HEK293 (cell line): ENCODE results near the gene BTG4.
A peak's percentile ranks its signal among the peaks of the same experiment; 100 is the strongest.

Source experiments
- BCL11A ChIP-seq: fragments of 450-650 bp; formaldehyde crosslinking; IDR thresholded peaks from 2 replicates; pipeline ENCODE4 v1.5.1; 2016; ENCODE audit warnings: low read depth, missing biosample characterization, missing genetic modification characterization
- CTCF ChIP-seq: fragments of 450-650 bp; formaldehyde crosslinking; IDR thresholded peaks from 2 replicates; pipeline ENCODE4 v1.5.1; 2016; ENCODE audit warnings: missing biosample characterization, missing genetic modification characterization
- GLIS1 ChIP-seq: fragments of 450-650 bp; formaldehyde crosslinking; IDR thresholded peaks from 2 replicates; pipeline ENCODE4 v1.5.1; 2016; ENCODE audit warnings: missing biosample characterization, missing genetic modification characterization
- INSM2 ChIP-seq: fragments of 450-650 bp; formaldehyde crosslinking; IDR thresholded peaks from 2 replicates; pipeline ENCODE4 v1.5.1; 2016; ENCODE audit warnings: missing biosample characterization, missing genetic modification characterization
- KLF16 ChIP-seq: fragments of 450-650 bp; formaldehyde crosslinking; IDR thresholded peaks from 2 replicates; pipeline ENCODE4 v1.5.1; 2017; ENCODE audit warnings: missing biosample characterization, missing genetic modification characterization
- KLF9 ChIP-seq: fragments of 450-650 bp; formaldehyde crosslinking; IDR thresholded peaks from 2 replicates; pipeline ENCODE4 v1.5.1; 2016; ENCODE audit warnings: missing biosample characterization, missing genetic modification characterization, low read depth
- OVOL3 ChIP-seq: fragments of 450-650 bp; formaldehyde crosslinking; IDR thresholded peaks from 2 replicates; pipeline ENCODE4 v1.5.1; 2016; ENCODE audit warnings: missing biosample characterization, missing genetic modification characterization
- SCRT1 ChIP-seq: fragments of 450-650 bp; formaldehyde crosslinking; IDR thresholded peaks from 2 replicates; pipeline ENCODE4 v1.5.1; 2016; ENCODE audit warnings: missing biosample characterization, missing genetic modification characterization, borderline replicate concordance
- SP2 ChIP-seq: fragments of 450-650 bp; formaldehyde crosslinking; IDR thresholded peaks from 2 replicates; pipeline ENCODE4 v1.5.1; 2016; ENCODE audit warnings: missing biosample characterization, missing genetic modification characterization
- TRIM28 ChIP-seq: IDR thresholded peaks from 2 replicates; pipeline ENCODE4 v1.6.1; 2011; ENCODE audit warnings: low read length, control low read depth, borderline replicate concordance
- YY2 ChIP-seq: fragments of 450-650 bp; formaldehyde crosslinking; IDR thresholded peaks from 2 replicates; pipeline ENCODE4 v1.5.1; 2016; ENCODE audit warnings: missing biosample characterization, missing genetic modification characterization
- ZBTB20 ChIP-seq: fragments of 450-650 bp; formaldehyde crosslinking; IDR thresholded peaks from 2 replicates; pipeline ENCODE4 v1.5.1; 2016; ENCODE audit warnings: missing biosample characterization, missing genetic modification characterization
- ZBTB6 ChIP-seq: fragments of 450-650 bp; formaldehyde crosslinking; IDR thresholded peaks from 2 replicates; pipeline ENCODE4 v1.5.1; 2017; ENCODE audit warnings: missing biosample characterization, missing genetic modification characterization
- ZBTB8A ChIP-seq: fragments of 450-650 bp; formaldehyde crosslinking; IDR thresholded peaks from 2 replicates; pipeline ENCODE4 v1.5.1; 2016; ENCODE audit warnings: missing biosample characterization, missing genetic modification characterization
- ZFP69B ChIP-seq: fragments of 450-650 bp; formaldehyde crosslinking; IDR thresholded peaks from 2 replicates; pipeline ENCODE4 v1.5.1; 2016; ENCODE audit warnings: missing biosample characterization, missing genetic modification characterization
- ZIC2 ChIP-seq: fragments of 450-650 bp; formaldehyde crosslinking; IDR thresholded peaks from 2 replicates; pipeline ENCODE4 v1.5.1; 2016; ENCODE audit warnings: missing biosample characterization, missing genetic modification characterization
- ZNF112 ChIP-seq: fragments of 450-650 bp; formaldehyde crosslinking; IDR thresholded peaks from 2 replicates; pipeline ENCODE4 v1.5.0; 2017; ENCODE audit warnings: missing biosample characterization, missing genetic modification characterization
- ZNF175 ChIP-seq: fragments of 450-650 bp; formaldehyde crosslinking; IDR thresholded peaks from 2 replicates; pipeline ENCODE4 v1.5.1; 2016; ENCODE audit warnings: missing biosample characterization, missing genetic modification characterization
- ZNF19 ChIP-seq: fragments of 450-650 bp; formaldehyde crosslinking; IDR thresholded peaks from 2 replicates; pipeline ENCODE4; 2016; ENCODE audit warnings: missing biosample characterization, missing genetic modification characterization, low read depth
- ZNF214 ChIP-seq: fragments of 450-650 bp; formaldehyde crosslinking; IDR thresholded peaks from 2 replicates; pipeline ENCODE4 v1.5.1; 2017; ENCODE audit warnings: missing biosample characterization, mild to moderate bottlenecking, missing genetic modification characterization, borderline replicate concordance
- ZNF274 ChIP-seq, 2 experiments: fragments of 200-500 bp in 1 of 2; fragments of 450-650 bp in 1 of 2; sonication (Bioruptor generic) in 1 of 2; formaldehyde crosslinking in 1 of 2; IDR thresholded peaks; 2 replicates each; pipeline versions ENCODE4 v1.5.1 to v1.6.1; 2014 to 2016; ENCODE audit warnings: borderline replicate concordance in 1 of 2, inconsistent platforms in 1 of 2, low read length in 1 of 2, missing biosample characterization in 1 of 2, missing genetic modification characterization in 1 of 2
- ZNF394 ChIP-seq: fragments of 450-650 bp; formaldehyde crosslinking; IDR thresholded peaks from 2 replicates; pipeline ENCODE4 v1.5.1; 2016; ENCODE audit warnings: missing biosample characterization, missing genetic modification characterization, mild to moderate bottlenecking, moderate library complexity, borderline replicate concordance
- ZNF513 ChIP-seq: fragments of 450-650 bp; IDR thresholded peaks from 2 replicates; pipeline ENCODE4 v1.5.1; 2018; ENCODE audit warnings: missing biosample characterization, missing genetic modification characterization
- ZNF514 ChIP-seq: fragments of 450-650 bp; formaldehyde crosslinking; IDR thresholded peaks from 2 replicates; pipeline ENCODE4 v1.5.1; 2016; ENCODE audit warnings: missing biosample characterization, missing genetic modification characterization
- ZNF558 ChIP-seq: fragments of 450-650 bp; formaldehyde crosslinking; IDR thresholded peaks from 2 replicates; pipeline ENCODE4 v1.5.1; 2016; ENCODE audit warnings: missing biosample characterization, missing genetic modification characterization
- ZNF624 ChIP-seq: fragments of 450-650 bp; formaldehyde crosslinking; IDR thresholded peaks from 2 replicates; pipeline ENCODE4 v1.5.1; 2017; ENCODE audit warnings: missing biosample characterization, missing genetic modification characterization
- ZNF629 ChIP-seq: fragments of 450-650 bp; formaldehyde crosslinking; IDR thresholded peaks from 2 replicates; pipeline ENCODE4 v1.5.1; 2017; ENCODE audit warnings: missing biosample characterization, missing genetic modification characterization
- ZNF639 ChIP-seq: fragments of 450-650 bp; formaldehyde crosslinking; IDR thresholded peaks from 2 replicates; pipeline ENCODE4 v1.5.1; 2016; ENCODE audit warnings: missing biosample characterization, missing genetic modification characterization
- ZNF658 ChIP-seq: fragments of 450-650 bp; formaldehyde crosslinking; IDR thresholded peaks from 2 replicates; pipeline ENCODE4; 2016; ENCODE audit warnings: missing biosample characterization, missing genetic modification characterization
- ZNF664 ChIP-seq: fragments of 450-650 bp; formaldehyde crosslinking; IDR thresholded peaks from 2 replicates; pipeline ENCODE4 v1.5.1; 2016; ENCODE audit warnings: missing biosample characterization, missing genetic modification characterization
- ZNF707 ChIP-seq: fragments of 450-650 bp; formaldehyde crosslinking; IDR thresholded peaks from 2 replicates; pipeline ENCODE4 v1.5.1; 2016; ENCODE audit warnings: missing biosample characterization, missing genetic modification characterization
- ZNF76 ChIP-seq: fragments of 450-650 bp; formaldehyde crosslinking; IDR thresholded peaks from 2 replicates; pipeline ENCODE4; 2016; ENCODE audit warnings: low read depth, missing biosample characterization, missing genetic modification characterization, borderline replicate concordance
- ZNF777 ChIP-seq: fragments of 450-650 bp; formaldehyde crosslinking; IDR thresholded peaks from 2 replicates; pipeline ENCODE4 v1.5.1; 2017; ENCODE audit warnings: missing biosample characterization, missing genetic modification characterization, borderline replicate concordance
- ZXDB ChIP-seq: fragments of 450-650 bp; formaldehyde crosslinking; IDR thresholded peaks from 2 replicates; pipeline ENCODE4 v1.5.1; 2016; ENCODE audit warnings: missing biosample characterization, missing genetic modification characterization

BTG4 gene

GRCh38 chr11:111540114-111540936 lies 28.1 kb upstream of the BTG4 start, which contains the start of gene LAYN (continued):
- TF ChIP-seq GLIS1 (tag by site-specific recombination), result peak; percentile 62; the same call in 1 of the 2 replicates
- TF ChIP-seq ZNF76 (tag by site-specific recombination), result peak; percentile 54; the same call in 1 of the 2 replicates
- TF ChIP-seq ZNF175 (tag by site-specific recombination), result no peak
- 0 out of 2 replicates have a peak, but pooled peaks have one; percentile 11 for TF ChIP-seq ZNF777
- no peak for TF ChIP-seq ZNF513
- TF ChIP-seq ZNF112 (tag by site-specific recombination), result no peak
- TF ChIP-seq OVOL3 (tag by site-specific recombination), result no peak
- peak; percentile 46; the same call in 1 of the 2 replicates for TF ChIP-seq CTCF (tag by site-specific recombination)
- no peak for TF ChIP-seq ZNF558 (tag by site-specific recombination)
- TF ChIP-seq SP2, result peak; percentile 71
- peak; percentile 91 for TF ChIP-seq ZIC2 (tag by site-specific recombination)
- no peak for TF ChIP-seq ZNF274 (IDR thresholded peaks at IDR 0.05; ENCODE audit: low read length)
- no peak for TF ChIP-seq ZNF274 (tag by site-specific recombination; IDR thresholded peaks at IDR 0.05; ENCODE audit: borderline replicate concordance)
- TF ChIP-seq TRIM28, result no peak
- no peak for TF ChIP-seq ZBTB6 (tag by site-specific recombination)
- no peak for TF ChIP-seq ZNF658 (tag by site-specific recombination)
- no peak for TF ChIP-seq ZNF514 (tag by site-specific recombination)
- no peak for TF ChIP-seq ZNF214
- TF ChIP-seq ZFP69B (tag by site-specific recombination), result no peak
- TF ChIP-seq ZBTB20, result 0 out of 2 replicates have a peak, but pooled peaks have one; percentile 15
- TF ChIP-seq ZNF664, result no peak
- no peak for TF ChIP-seq ZNF624 (tag by site-specific recombination)
- no peak for TF ChIP-seq ZNF629 (tag by site-specific recombination)
- TF ChIP-seq ZXDB (tag by site-specific recombination), result peak; percentile 76
- no peak for TF ChIP-seq ZNF707 (tag by site-specific recombination)
- TF ChIP-seq ZNF394 (tag by site-specific recombination), result no peak
- no peak for TF ChIP-seq ZNF19 (tag by site-specific recombination)
- no peak for TF ChIP-seq SCRT1 (tag by site-specific recombination)
- peak; percentile 26; the same call in 1 of the 2 replicates for TF ChIP-seq KLF9 (tag by site-specific recombination)
- TF ChIP-seq KLF16 (tag by site-specific recombination), result 0 out of 2 replicates have a peak, but pooled peaks have one; percentile 25
- TF ChIP-seq ZBTB8A (tag by site-specific recombination), result peak; percentile 68
- no peak for TF ChIP-seq YY2 (tag by site-specific recombination)
- no peak for TF ChIP-seq ZNF639
- no peak for TF ChIP-seq INSM2 (tag by site-specific recombination)
- no peak for TF ChIP-seq BCL11A
